GM18508 (cell line): ENCODE data around the gene PAFAH1B1.
"Not testable (repeated sequence)": the region's sequence is repeated elsewhere in the genome, so short reads cannot be mapped to it uniquely, and the experiment has no call there.

Source experiments
- ATAC-seq: cut with Tn5 transposase; IDR thresholded peaks from one replicate; pipeline ENCODE4 v1.9.1; 2021; ENCODE audit warnings: moderate number of reproducible peaks; ENCODE audit not compliant: insufficient read depth, unreplicated experiment

Gene PAFAH1B1

DNA sequence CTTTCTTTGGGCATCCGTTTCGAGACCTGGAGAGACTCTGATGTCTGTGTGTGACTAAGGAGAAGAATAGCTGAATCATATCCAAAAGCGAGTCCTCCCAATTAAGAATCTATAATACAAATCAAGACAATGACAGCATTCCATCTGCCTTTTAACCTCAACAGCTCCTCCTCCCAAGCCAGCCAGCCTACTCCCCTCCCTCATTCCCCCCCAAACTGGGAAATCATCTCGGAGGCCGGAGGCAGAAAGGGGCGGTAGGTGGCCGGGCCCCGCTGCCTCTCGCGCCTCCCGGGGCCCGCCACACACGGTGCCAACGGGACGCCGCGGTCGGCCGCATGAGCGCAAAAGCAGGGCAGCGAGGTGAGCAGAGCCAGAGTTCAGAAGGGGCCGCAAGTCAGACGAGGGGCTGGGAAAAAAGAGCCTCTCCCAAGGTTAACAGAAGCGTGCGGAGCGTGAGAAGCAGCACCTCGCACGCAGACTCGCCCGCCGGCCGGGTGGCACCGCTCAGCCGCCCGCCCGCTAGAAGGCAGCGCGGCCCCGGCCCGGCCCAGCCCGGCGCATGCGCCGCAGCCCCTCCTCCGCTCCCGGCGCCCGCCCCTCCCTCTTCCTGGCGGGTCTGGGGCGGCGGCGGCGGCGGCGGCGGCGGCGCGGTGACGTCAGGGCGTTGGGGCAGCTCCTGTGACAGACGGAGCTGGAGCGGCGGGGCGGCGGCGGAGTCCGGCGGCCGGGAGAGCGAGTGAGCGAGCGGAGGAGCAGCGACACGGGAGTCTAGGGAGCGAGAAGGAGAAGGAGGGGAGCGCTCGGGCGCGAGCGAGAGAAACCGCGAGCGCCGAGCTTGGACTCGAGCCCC is at the start of gene PAFAH1B1:
TSS of gene PAFAH1B1 (plus strand) at position 684 of the 850 bp plus-strand sequence. CDS start 44,635 bp downstream, outside the sequence.
- no peak for ATAC-seq

DNA sequence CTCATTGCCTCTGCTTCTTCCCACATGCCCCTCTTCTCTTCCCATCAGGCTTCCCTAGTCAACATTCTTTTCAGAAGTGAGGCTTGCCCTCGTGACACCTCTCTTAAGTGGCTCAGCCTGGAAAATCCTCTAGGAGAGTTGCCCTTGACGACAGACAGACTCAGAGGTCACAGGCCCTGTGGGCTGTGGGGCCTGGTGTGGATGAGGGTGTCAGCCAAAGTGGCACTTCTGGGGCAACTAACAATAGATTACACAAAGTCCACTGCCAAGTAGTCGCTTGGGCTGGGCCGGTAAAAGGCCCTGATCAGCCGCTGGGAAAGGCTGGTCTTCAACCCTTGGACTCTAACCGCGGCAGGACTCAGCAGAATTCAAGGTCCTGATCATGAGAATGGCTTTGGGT is 48.1 kb upstream of the PAFAH1B1 start:
- ATAC-seq, result no peak

DNA sequence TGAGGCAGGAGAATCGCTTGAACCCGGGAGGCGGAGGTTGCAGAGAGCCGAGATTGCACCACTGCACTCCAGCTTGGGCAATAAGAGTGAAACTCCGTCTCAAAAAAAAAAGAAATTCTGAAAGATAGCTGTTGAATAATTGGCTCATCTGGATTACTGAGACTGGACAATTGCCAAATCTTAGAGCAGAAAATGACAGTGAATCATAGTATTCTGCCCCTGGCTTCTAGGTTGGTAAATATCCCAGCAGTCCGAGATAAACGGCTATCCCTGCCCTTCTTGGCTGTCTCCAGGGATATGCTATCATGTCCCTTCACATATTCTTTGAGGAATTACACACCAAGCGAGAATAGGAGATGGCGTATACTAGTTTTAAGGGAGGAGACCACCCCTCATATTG is 46.3 kb upstream of the PAFAH1B1 start:
- ATAC-seq, result no peak

DNA sequence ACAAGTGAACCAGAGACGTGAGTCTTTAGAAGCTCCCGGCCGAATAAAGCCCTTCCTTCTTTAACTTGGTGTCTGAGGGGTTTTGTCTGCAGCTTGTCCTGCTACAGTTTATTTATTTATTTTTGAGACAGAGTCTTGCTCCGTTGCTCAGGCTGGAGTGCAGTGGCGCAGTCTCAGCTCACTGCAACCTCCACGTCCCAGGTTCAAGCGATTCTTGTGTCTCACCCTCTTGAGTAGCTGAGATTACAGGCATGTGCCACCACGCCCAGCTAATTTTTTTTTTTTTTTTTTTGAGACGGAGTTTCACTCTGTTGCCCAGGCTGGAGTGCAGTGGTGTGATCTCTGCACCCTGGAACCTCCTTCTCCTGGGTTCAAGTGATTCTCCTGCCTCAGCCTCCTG is 45.4 kb upstream of the PAFAH1B1 start:
- ATAC-seq, result not testable (repeated sequence)

DNA sequence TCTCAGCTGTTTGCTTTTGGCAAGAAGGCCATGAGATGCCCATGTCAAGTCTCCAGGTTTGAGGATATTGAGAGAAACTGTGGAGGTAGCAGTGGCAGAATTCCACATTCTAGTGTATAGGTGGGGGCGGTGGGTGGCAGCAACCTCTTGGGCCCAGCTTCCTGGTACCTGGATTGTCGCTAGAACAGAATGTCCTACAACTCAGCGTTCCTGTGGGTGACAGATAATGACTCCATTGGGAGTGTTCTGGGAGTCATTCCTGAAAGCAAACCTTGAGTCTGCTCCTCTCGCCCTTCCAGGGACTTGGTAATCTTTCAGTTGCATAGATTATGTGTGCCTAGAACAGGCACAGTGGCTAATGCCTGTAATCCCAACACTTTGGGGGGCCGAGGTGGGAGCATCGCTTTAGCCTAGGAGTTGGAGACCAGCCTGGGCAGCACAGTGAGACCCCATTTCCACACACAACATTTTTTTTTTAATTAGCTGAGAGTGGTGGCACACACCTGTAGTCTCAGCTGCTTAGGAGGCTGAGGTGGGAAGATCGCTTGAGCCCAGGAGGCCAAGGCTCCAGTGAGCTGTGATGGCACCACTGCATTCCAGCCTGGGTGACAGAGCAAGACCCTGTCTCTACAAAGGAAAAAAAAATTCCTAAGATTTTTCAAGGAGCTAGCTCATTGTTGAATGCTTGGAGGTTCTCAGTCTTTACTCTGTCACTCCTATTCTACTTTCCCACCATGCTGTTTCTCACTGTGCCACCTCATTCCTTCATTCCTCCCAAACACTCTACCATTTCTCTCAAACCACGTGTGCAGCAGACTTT is 43.9 kb upstream of the PAFAH1B1 start:
- no peak for ATAC-seq

DNA sequence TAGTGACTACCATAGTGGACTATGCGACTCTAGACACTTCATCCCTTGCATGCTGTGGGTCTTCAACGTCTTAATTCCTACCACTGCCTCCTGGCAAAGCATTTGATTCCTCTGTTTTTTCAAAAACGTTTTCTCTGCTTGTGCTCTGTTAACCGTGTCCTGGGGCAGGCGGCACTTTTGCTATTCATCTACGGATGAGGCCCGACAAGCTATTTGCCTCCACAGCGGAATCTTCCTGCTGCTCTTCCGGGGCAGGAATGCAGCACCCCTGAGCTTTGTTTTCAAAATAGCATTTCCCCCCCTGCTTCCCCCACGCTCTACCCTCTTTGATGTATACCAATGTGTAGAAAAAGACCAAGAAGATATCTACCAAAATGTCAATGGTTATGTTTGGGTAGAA is 42.0 kb upstream of the PAFAH1B1 start:
- no peak for ATAC-seq

DNA sequence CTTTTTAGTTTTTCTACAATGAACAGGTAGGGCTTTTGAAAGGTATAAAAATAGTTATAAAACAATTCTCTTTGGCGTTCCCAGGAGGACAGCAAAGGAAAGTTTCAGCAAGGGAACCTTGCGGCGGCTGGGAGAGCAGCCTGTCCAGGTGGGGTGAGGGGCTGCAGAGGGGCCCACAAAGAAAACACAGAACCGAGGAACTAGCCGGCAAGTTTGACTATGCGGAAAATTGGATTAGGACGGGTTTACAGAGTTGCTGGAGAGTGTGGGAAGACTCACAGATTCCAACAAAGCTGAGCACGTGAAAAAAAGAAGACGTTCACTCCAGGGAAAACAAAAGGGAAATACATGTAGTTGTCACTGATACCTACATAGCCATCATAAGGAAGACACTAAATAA is 41.5 kb upstream of the PAFAH1B1 start:
- ATAC-seq, result no peak

DNA sequence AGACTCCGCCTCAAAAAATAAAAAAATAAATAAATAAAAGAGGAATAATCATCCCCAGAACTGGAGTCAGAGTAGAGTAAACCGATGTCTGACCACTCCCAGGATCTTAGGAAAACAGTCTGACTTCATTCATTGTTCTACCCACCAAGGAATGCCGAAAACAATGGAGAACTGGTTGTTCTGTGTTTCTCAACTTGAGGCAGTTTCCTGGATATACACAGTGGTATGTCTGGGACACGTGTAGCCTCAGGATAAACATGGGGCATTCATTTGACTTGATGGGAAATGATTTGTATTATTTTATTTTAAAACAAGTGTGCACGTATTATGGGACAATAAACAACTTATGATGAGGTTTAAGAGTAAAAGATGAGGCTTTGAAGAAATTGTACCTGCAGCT is 32.8 kb upstream of the PAFAH1B1 start:
- no peak for ATAC-seq

DNA sequence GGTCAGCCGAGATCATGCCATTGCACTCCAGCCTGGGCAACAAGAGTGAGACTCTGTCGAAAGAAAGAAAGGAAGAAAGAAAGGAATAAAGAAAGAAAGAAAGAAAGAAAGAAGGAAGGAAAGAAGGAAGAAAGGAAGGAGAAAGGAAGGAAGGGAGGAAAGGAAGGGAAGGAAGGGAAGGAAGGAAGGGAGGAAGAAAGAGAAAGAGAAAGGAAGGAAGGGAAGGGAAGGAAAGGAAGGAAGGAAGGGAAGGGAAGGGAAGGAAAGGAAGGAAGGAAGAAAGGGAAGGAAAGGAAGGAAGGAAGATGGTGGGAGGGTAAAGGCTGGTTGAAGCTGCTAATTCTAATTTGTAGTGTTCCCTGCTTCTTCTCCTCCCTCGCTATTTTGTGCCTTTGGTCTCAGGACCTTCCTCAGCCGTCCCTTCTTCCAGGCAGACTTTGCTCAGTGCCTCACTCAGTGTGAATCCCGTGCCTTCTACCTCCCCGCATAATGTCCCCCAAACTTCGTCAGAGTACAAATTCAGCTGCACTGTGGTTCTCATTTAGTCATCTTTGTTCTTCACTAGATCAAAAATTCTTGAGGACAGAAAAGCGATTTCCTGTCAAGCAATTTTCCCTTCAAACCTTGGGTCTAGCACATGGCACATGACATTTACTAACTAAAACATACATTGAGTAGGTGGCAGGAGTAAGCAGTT is 31.1 kb upstream of the PAFAH1B1 start:
- ATAC-seq, result no peak

DNA sequence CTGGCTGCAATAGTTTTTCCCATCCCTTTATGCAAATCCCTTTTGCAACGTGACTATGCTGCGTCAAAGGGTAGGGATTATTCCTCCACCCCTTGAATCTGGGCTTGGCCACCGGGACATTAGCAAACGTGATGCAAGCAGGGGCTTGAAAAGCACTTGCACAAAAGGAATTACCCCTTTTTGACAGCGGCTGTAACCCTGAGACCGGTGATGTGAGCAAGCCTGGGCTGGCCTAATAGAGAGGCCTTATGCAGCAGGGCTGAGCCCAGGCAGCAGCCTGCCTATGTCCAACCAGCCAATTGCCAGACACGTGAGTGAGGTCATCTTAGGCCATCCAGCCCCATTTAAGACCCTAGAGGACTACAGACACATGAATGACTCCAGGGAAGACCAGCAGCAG is 30.4 kb upstream of the PAFAH1B1 start:
- ATAC-seq, result no peak

DNA sequence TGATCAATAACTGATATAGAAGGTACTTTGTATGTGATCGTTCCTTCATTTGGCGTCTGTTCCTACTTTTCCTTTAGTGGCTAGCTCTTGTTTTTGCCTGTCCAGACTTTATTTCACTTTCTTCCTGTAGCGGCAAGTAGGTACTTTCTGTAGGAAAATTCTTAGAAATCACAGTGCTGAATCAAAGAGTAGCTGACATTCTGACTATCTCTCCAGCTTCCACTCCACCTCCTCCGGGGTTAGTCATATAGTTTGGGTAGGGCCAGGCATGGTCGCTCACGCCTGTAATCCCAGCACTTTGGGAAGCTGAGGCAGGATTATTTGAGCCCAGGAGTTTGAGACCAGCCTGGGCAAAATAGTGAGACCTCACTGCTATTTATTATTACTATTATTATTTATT is 29.9 kb upstream of the PAFAH1B1 start:
- no peak for ATAC-seq

DNA sequence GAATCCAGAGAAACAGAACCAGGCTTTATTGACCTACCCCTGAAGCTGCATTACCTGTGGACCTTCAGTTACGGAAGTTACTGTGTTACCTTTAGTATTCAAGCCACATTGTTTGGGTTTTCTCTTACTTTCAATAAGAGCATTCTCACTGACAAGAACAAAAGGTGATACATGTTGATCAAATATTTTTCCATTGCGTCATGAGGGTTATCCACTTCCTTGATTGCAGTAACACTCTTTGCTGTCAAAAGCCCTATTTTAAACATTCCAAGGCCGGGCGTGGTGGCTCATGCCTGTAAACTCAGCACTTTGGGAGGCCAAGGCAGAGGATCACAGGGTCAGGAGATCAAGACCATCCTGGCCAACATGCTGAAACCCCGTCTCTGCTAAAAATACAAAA is 28.6 kb upstream of the PAFAH1B1 start:
- no peak for ATAC-seq

DNA sequence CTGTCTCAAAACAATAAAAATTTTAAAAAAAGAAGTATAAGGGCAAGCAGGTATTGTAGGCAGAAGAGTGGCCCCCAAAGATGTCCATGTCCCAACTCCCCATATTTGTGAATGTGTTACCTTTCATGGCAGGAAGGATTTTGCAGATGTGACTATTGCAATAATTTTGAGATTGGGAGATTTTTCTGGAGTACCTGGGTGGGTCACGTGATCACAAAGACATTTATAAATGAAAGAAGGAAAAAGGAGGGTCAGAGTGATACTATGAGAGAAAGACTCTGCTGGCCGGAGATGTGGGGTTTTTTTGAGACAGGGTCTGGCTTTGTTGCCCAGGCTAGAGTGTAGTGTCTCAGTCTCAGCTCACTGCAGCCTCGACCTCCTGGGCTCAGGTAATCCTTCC is 27.4 kb upstream of the PAFAH1B1 start:
- no peak for ATAC-seq

DNA sequence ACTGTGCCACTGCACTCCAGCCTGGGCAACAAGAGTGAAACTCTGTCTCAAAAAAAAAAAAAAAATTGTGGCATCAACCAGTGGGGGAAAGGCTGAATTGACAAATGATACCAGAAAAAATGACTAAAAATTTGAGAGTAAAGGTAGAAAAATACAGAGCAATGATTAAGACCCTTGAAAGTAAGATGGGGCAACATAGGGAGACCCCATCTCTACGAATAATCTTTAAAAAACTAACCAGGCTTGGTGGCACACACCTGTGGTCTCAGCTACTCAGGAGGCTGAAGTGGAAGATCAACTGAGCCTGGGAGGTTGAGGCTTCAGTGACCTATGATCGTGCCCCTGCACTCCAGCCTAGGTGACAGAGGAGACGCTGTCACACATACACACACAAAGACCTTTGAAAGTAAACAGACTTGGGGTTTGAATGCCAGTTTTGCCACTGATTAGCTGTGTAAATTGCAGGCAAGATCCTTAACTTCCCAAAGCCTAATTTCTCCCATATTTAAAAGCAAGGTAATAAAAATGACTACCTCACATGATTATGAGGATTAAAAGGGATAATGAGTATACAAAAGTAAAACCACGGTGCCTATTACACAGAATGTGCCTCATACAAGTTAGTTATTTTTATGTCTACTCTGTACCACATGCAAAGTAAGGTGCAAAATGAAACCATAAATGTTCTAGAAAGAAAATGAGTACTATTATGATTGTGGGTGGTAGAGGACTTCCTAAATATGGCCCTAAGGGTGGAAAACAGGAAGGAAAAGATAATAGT is 21.7 kb upstream of the PAFAH1B1 start:
- no peak for ATAC-seq

DNA sequence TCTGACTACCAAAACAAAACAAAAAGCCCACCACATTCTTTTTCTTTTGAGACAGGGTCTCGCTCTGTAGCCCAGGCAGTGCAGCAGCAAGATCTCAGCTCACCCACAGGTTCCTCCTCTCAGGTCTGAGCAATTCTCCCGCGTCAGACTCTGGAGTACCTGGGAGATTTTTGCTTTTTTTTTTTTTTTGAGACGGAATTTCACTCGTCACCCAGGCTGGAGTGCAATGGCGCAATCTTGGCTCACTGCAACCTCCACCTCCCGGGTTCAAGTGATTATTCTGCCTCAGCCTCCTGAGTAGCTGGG is 21.2 kb upstream of the PAFAH1B1 start:
- not testable (repeated sequence) for ATAC-seq

DNA sequence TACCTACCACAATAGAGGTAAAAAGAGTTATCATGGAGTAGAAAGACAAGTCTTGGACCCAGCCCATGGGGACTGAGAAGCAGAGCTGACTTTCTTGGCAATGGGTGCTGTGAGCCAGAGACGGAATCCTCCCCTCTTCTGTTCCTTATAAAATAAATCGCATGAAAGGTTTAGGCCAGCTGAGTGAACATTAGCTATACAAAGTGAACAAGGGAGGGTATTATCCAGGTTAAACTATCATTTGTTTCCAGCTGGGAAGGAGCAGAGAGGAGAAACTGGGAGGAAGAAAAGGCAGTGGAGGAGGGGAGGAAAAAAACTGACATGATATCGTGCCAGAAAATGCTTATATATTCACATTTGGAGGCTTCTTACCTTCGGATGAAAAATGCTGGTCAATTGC is 13.3 kb upstream of the PAFAH1B1 start:
- ATAC-seq, result no peak

DNA sequence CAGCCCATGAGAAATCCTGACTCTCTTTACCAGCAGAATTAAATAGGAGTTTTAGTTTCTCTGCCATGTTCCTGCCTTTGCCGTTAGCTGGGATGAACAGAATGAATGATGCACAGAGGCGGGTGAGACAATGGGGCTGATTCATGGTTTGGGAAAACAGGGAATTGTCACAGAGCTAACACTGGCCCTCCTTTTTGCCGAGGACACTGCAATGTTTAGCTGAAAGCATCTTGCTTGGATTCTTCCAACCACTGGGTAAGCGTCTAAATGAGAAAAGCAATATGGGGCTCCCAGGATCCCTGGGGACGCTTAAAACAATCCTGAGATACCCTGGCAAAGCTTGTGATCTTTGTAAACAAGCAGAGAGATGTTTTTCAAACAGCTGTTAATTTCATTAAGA is 12.8 kb upstream of the PAFAH1B1 start:
- ATAC-seq, result no peak

DNA sequence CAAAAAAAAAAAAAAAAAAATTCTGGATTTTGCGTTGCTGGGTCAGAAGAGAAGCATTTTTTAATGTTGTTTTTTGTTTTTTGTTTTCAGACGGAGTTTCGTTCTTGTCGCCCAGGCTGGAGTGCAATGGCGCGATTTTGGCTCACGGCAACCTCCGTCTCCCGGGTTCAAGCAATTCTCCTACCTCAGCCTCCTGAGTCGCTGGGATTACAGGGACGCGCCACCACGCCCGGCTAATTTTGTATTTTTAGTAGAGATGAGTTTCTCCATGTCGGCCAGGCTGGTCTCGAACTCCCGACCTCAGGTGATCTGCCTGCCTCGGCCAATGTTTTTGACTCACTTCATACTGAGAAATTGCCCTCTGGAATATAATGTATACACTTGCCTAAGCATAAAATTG is 11.0 kb upstream of the PAFAH1B1 start:
- no peak for ATAC-seq

DNA sequence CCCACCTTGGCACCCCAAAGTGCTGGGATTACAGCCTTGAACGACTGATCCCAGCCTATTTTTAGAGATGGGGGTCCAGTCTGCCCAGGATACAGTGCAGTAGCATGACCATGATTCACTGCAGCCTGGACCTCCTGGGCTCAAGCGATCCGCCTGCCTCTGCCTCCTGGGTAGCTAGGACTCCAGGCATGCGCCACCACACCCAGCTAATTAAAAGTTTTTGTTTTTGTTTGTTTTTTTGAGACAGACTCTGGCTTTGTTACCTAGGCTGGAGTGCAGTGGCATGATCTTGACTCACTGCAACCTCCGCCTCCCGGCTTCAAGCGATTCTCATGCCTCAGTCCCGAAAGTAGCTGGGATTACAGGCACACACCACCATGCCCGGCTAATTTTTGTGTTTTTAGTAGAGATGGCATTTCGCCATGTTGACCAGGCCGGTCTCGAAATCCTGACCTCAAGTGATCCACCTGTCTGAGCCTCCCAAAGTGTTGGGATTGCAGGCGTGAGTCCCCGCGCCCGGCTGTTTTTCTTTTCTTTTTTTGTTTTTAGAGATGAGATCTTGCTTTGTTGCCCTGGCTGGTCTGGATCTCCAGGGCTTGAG is 2.3 kb upstream of the PAFAH1B1 start:
- no peak for ATAC-seq
